GM21526 (cell line): ENCODE results near the gene HOXB3.

Experiments used
- ATAC-seq: cut with Tn5 transposase; IDR thresholded peaks from one replicate; pipeline ENCODE4 v1.9.1; 2021; ENCODE audit warnings: moderate library complexity; ENCODE audit not compliant: unreplicated experiment, low FRiP score

HOXB3 gene

GRCh38 chr17:48559840-48560817 is 29.9 kb downstream of the HOXB3 start:
- no peak for ATAC-seq

- ATAC-seq, result no peak
Measured at GRCh38 chr17:48559122-48559839, 30.8 kb downstream of the HOXB3 start.

- ATAC-seq, result no peak
Measured at GRCh38 chr17:48558831-48559121, 31.3 kb downstream of the HOXB3 start.

GRCh38 chr17:48558057-48558830 is 31.8 kb downstream of the HOXB3 start:
- no peak for ATAC-seq

GRCh38 chr17:48556576-48557401 is 33.3 kb downstream of the HOXB3 start:
- ATAC-seq, result no peak

GRCh38 chr17:48556229-48556575 is 33.8 kb downstream of the HOXB3 start:
- no peak for ATAC-seq

- ATAC-seq, result no peak
Measured at GRCh38 chr17:48555258-48556228, 34.5 kb downstream of the HOXB3 start.

GRCh38 chr17:48554412-48555257 is 35.4 kb downstream of the HOXB3 start:
- no peak for ATAC-seq

GRCh38 chr17:48553826-48554225 is 36.2 kb downstream of the HOXB3 start:
- no peak for ATAC-seq

GRCh38 chr17:48553190-48553547 is 36.9 kb downstream of the HOXB3 start:
- ATAC-seq, result no peak

- ATAC-seq, result no peak
Measured at GRCh38 chr17:48552466-48553189, 37.4 kb downstream of the HOXB3 start.

- ATAC-seq, result no peak
Measured at GRCh38 chr17:48551596-48552465, 38.2 kb downstream of the HOXB3 start.

GRCh38 chr17:48551214-48551555 is 38.9 kb downstream of the HOXB3 start:
- ATAC-seq, result no peak

- ATAC-seq, result no peak
Measured at GRCh38 chr17:48550502-48551213, 39.4 kb downstream of the HOXB3 start.

GRCh38 chr17:48549914-48550501 is 40.0 kb downstream of the HOXB3 start:
- no peak for ATAC-seq

GRCh38 chr17:48549281-48549630 is 40.8 kb downstream of the HOXB3 start:
- no peak for ATAC-seq
